HG03558 (cell line): ENCODE data around the gene METTL17.
"Not testable (repeated sequence)": the region's sequence is repeated elsewhere in the genome, so short reads cannot be mapped to it uniquely, and the experiment has no call there.

ENCODE experiments used
- ATAC-seq: cut with Tn5 transposase; IDR thresholded peaks from one replicate; pipeline ENCODE4 v1.9.1; 2021; ENCODE audit warnings: moderate number of reproducible peaks; ENCODE audit not compliant: unreplicated experiment; ENCODE audit errors: extremely low read depth

METTL17 gene

GRCh38 chr14:20988717-20989470, 886 bp upstream of the METTL17 start:
- ATAC-seq, result no peak

DNA sequence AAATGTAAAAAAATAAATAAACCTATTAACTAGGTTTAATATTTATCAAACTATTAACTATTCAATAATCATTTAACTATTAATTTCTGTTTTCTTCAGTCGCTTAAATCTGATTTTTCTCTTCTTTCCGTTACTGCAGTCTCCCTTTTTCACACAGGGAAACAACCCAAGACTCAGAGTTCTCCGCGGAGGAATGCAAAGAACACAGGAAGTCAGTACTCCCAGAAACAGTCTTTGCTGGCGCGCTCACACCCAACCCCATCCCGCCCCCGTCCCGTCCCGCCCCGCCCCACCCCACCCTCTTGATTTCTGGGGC, 351 bp upstream of the METTL17 start:
- no peak for ATAC-seq

DNA sequence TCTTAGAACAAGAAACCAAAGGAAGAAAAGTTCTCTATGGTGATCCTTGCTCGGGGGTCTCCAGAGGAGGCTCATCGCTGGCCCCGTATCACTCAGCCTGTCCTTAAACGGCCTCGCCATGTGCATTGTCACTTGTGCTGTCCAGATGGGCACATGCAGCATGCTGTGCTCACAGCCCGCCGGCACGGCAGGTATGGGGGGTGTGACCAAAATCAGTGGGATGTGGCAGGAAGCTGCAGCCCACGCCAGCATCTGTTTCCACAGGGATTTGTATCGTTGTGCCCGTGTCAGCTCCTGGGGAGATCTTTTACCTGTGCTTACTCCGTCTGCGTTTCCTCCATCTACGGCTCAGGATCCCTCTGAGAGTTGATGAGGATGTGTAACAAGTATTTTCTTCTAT, 6.7 kb downstream of the METTL17 start:
- no peak for ATAC-seq

DNA sequence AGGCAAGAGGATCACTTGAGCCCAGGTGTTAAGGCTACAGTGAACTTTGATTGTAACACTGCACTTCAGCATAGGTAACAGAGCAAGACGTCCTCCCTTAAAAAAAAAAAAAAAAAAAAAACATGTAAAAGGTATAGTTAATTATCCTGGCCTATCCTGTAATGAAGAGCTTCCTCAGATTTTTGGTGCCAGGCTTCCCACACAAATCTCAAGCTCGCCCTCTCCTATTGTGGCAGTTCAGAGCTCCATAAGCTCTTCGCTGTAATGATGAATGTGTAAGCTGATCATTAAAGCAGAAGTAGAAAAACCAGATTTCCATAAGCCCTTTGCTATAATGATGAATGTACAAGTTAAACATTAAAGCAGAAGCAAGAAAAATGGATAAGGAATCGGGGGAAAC, 7.3 kb downstream of the METTL17 start:
- ATAC-seq, result no peak

GRCh38 chr14:20997564-20997963, 7.8 kb downstream of the METTL17 start:
- no peak for ATAC-seq

- no peak for ATAC-seq
These were observed 8.4 kb downstream of the METTL17 start for GRCh38 chr14:20998139-20998538.

DNA sequence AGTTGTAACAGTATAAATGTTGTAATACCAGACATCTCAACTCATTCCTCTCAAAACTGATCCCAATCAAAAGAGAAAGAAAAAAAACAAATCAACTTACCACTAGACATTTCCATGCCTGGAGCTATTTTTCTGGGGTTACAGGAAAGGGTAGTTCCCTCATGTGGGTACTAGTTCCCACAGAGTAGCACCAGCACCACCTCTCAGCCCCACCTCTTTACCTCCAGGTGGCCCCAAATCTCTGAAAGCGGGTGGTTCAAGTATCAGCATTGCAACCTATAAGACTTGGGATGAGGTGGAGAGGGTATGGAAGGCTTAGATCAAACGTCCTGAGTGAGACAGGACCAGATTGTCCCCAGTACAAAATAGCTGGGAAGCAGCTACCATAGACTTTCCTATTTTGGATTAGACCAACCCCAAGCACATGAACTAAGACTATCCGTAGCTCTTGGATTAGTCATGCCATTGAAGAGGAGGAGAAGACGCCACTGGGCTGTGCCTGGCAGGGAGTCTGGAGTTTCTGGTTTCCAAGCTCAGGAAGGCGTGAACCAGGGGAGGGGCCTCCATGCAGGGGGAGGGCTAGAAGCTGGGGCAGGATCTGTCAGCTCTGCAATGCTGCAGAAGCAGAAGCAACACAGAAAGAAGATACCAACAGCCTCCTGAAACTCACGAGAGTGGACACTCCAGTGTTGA, 9.0 kb downstream of the METTL17 start, which contains the start of gene SLC39A2:
SLC39A2 (plus strand) TSS at position 620 of the 693 bp plus-strand sequence. CDS start 154 bp downstream, outside the sequence.
- no peak for ATAC-seq

- no peak for ATAC-seq
These were observed 9.8 kb downstream of the METTL17 start for GRCh38 chr14:20999591-20999990.

DNA sequence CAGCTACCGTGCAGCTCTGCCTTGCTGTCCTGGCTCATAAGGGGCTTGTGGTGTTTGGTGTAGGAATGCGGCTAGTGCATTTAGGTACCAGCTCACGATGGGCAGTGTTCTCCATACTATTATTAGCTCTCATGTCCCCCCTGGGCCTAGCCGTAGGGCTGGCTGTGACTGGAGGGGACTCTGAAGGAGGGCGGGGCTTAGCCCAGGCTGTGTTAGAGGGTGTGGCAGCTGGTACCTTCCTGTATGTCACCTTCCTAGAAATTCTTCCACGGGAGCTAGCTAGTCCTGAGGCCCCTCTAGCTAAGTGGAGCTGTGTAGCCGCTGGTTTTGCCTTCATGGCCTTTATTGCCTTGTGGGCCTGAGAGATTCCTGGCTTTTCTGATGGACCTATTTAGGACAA, 11.4 kb downstream of the METTL17 start:
- no peak for ATAC-seq

DNA sequence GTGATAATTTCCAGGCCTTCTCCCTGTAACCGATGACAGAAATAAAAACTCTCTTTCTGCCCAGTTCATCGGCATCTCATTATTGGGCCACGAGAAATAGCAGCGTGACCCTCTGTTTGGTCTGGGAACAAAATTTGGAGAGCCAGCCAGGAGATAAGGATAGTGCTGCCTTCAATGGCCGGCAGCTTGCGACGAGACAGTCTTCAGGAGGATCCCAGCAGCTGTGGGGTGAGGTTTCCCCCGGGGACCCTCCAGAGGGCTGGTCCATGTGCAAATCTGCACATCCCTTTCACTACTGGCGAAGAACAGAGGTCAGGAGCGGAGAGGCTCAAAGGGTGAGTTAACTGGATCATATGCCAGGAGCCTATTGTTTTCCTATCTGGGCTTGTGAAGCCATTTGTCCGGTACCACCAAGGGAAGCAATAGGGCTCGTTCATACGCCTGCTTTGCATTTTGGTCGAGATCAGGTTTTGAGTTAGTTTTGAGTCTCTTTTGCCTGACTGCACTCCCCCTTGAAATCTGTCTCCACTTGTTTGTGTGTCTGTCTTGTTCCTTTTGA, 14.1 kb downstream of the METTL17 start:
- ATAC-seq, result no peak

DNA sequence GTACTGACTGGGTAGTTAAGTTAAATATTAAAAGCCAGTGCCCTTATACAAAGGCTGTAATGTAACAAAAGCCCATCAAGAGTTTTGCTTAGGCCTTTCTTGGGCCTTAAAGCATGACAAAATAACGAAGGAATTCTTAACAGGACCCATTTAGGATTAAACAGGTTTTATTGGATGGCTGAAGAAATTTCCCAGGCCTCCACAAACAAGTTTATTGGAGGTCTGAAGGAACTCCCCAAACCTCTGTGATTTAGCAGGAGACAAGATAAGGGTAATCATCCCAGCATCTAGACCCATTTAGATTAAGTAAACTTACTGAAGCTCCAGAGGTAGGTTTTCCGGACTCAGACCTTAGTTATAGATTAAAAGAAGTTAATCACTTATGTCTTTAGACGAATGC, 19.9 kb downstream of the METTL17 start:
- ATAC-seq, result not testable (repeated sequence)

DNA sequence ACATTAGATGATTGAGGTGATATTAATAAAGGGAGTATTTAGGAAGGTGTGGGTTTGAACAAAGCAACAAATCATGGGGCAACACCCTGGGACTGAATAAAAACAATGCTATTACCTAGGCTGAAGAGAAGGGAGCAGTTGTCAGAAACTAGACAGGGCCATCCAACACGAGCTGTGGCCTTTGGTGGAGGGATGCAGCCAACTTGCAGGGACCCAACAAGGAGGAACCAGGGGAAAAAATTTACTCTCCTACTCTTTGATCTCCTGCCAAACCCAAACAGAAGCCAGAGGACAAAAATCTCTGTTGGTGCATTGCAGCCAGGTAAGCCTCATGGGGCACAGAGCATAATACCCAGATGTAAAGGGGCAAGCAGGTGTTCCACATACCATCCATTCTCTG, 21.4 kb downstream of the METTL17 start:
- ATAC-seq, result no peak

- ATAC-seq, result no peak
These were observed 25.0 kb downstream of the METTL17 start for GRCh38 chr14:21014761-21015190.

DNA sequence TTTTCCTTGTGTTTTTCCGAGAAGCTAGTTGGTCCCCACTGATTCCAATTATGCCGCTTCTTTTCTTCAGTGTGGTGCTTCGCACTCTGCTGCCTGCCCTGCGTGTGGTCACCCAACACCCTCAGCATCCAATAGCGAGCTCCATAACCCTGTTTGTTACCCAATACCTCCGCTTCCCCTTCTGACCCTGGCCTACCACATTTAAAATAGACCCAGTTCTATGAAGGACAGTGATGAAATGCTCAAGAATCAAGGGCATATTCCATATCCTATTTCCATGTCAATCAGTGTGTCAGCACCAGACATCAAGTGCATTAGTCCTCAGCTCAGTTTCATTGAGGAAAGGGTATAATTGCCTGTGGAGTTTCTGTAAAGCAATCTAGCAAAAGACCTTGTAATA, 25.5 kb downstream of the METTL17 start:
- no peak for ATAC-seq

DNA sequence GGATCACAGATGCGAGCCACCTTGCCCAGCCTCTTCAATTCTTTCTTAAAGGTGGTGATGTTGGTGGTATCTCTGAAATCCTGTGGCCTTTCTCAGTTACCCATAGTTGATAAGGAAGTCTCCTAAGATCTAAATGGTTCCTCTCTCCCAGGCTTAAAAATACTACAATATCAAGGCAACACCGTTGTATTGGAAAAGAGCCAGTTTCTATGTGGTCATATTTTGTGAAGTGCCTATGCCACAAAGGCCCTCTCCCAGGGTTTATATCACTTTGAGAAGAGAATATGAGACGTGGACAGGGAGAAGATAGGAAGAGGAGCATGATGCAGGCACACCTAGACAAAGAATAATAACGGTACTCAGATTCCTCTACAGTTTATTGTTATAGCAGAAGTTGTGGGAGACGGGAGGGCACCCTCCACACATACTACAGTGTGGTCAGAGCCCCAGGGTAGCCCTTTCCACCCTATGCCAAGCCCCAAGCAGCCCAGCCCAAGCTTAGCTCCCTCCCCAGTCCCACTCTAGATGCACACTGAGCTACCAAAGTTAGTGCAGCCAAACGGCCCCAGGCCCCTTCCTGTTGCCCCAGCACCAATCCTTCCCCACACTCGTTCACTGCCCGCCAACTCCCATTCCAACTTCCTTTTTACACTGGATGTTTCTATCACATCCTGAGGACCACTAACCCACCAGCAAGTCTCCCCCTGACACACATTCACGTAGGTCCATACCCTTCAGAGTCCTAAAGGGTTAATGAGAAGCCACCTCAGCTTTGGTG, 26.8 kb downstream of the METTL17 start:
- no peak for ATAC-seq

DNA sequence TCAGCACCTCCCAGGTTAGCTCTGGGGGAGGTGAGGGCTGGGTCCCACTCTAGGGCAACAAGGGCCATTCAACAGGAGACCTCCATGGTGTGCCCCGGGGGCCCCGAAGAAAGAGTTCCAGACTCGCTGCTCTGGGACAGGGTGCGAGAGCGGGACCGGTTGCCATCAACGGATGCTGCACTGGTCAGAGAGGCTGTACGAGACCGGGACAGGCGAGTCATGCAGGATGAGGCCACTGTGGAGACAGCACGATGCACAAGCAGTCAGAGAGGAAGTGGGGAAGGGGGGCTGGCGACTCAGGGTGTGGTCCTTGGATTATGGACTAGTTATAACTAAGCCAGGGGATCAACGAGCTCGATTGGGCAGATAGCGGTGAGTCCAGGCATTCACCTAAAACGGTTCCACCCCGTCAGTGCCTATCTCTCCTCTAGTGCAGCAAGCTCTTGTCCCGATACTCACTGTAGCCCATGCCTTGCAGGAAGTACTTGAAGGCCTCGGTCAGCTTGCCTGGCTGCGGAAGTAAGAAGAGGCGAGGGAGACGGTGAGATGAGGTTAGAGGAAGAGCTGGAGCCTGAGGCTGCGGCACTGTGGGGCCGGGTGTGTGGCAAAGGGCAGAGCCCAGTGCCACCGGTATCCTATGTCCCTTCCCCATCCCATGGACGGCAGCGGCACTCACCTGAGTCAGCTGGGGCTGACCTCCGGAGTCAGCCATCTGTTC, 27.9 kb downstream of the METTL17 start:
- no peak for ATAC-seq

GRCh38 chr14:21018286-21018685, 28.5 kb downstream of the METTL17 start:
- ATAC-seq, result no peak

DNA sequence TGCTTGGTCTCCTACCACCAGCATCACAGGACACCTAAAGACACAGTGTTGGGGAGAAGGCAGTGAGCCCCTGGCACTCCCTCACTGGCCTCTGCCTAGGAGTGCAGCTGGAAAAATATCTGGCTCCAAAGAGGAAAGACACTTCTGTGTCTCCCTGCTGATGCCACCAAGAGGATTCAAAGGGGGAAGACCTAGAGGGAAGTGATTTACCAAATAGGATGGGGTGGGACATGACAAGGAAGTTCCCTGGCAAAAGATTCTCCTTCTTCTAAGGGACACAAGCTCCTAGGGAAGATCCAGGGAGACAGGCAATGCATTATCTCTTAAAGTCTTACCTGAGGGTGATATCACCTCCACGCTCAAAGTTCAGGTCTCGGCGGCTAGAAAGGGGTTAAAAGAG, 29.0 kb downstream of the METTL17 start:
- ATAC-seq, result no peak

DNA sequence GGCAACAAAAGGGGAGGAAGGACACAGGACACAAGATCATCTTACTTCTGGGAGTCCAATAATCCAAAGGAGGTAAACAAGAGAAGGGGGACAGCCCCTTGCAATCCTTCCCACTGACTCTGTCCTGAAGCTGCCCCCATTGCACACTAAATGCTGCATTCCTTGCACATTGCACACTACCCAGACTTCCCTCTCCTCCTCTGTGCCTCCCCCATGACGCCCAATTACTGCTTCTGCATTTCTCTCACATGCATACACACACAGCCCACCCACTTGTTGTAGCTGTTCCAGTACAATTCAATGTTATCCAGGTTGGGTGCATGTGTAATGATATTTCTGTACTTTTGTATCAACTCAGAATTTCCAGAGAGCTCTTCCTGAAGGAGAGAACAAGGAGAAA, 29.6 kb downstream of the METTL17 start:
- no peak for ATAC-seq

DNA sequence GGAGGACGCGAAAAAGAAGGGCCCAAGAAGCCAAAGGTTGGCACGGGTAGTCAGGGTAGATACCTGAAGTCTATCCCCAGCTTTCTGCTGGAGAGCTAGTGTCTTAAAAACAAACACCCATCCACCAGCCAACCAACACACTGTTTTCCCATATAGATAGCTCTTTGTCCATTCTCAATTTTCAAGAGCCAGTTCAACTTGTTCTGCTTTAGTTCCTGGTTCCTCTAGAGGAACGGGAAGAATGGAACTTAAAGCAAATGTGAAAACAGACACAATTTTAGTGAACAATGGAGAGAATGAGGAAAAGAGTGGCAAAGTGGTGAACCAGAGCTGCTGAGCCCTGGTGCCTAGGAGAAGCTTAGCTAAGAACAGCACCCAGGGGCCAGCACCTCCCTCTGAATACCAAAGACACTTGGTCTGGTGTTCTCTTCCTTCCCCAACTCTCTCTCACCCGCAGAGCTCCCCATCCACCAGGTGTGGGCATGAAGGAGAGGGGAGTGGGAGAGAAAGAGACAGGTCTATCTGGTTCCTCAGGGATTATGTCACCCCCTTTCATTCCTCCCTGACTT, 31.3 kb downstream of the METTL17 start:
- no peak for ATAC-seq
